GM21825 (cell line): ENCODE results near the gene SEMA5B.

Source experiments
- ATAC-seq: cut with Tn5 transposase; IDR thresholded peaks from one replicate; pipeline ENCODE4 v1.9.1; 2021; ENCODE audit warnings: mild to moderate bottlenecking, moderate library complexity; ENCODE audit not compliant: unreplicated experiment

Gene SEMA5B

GRCh38 chr3:122994954-122995353 lies 32.6 kb downstream of the SEMA5B start:
- ATAC-seq = no peak

GRCh38 chr3:122993124-122993978 lies 34.2 kb downstream of the SEMA5B start:
- ATAC-seq = no peak

- ATAC-seq = no peak
Measured at GRCh38 chr3:122992676-122993075, 34.9 kb downstream of the SEMA5B start.

GRCh38 chr3:122992133-122992532 lies 35.4 kb downstream of the SEMA5B start:
- no peak for ATAC-seq

GRCh38 chr3:122991236-122991985 lies 36.2 kb downstream of the SEMA5B start:
- ATAC-seq = no peak

GRCh38 chr3:122989856-122990575 lies 37.5 kb downstream of the SEMA5B start:
- ATAC-seq = no peak

- ATAC-seq = no peak
Measured at GRCh38 chr3:122988508-122988907, 39.1 kb downstream of the SEMA5B start.

- ATAC-seq = no peak
Measured at GRCh38 chr3:122987736-122988319, 39.7 kb downstream of the SEMA5B start.

GRCh38 chr3:122987231-122987630 lies 40.3 kb downstream of the SEMA5B start:
- ATAC-seq = no peak

- no peak for ATAC-seq
Measured at GRCh38 chr3:122986693-122987179, 40.8 kb downstream of the SEMA5B start.

GRCh38 chr3:122985539-122985938 lies 42.0 kb downstream of the SEMA5B start:
- no peak for ATAC-seq

- ATAC-seq = no peak
Measured at GRCh38 chr3:122984650-122985049, 42.9 kb downstream of the SEMA5B start.

- ATAC-seq = no peak
Measured at GRCh38 chr3:122984007-122984406, 43.6 kb downstream of the SEMA5B start.

- ATAC-seq = no peak
Measured at GRCh38 chr3:122982216-122983185, 45.1 kb downstream of the SEMA5B start.

GRCh38 chr3:122979211-122979610 lies 48.4 kb downstream of the SEMA5B start:
- no peak for ATAC-seq

GRCh38 chr3:122978569-122978968 lies 49.0 kb downstream of the SEMA5B start:
- no peak for ATAC-seq

- no peak for ATAC-seq
Measured at GRCh38 chr3:122977746-122978466, 49.7 kb downstream of the SEMA5B start.

GRCh38 chr3:122975924-122976293 lies 51.7 kb downstream of the SEMA5B start:
- peak; percentile 53 for ATAC-seq
